Heart left ventricle (tissue), 16 donors: ENCODE data around the gene PIP4P1. TPM values are rescaled to one million over a fixed set of nuclear protein-coding genes. Genes with fewer than 3 reads are reported as not detected.

Source experiments
- ATAC-seq, 4 donors: fragments of 200-7000 bp; cut with Tn5 transposase; one replicate each; pipeline ENCODE4 v1.9.1; 2020 to 2022; ENCODE audit warnings: moderate library complexity in 4 of 4, mild to moderate bottlenecking in 3 of 4, moderate number of reproducible peaks in 1 of 4
- DNase-seq, 5 donors: peaks; one replicate each; pipeline ENCODE4 v3.0.0-alpha.2; 2020
- H3K27ac ChIP-seq, 12 donors: fragments of 200-600 bp; sonication (generic) in 4 of 12; one replicate each; pipeline versions ENCODE4 v1.5.0 to v1.8.0; 2016 to 2022; ENCODE audit warnings: mild to moderate bottlenecking in 2 of 12
- H3K27me3 ChIP-seq, 9 donors: fragments of 200-600 bp; sonication (generic) in 2 of 9; one replicate each; pipeline versions ENCODE4 v1.5.1 to v1.8.0; 2016 to 2022; ENCODE audit warnings: mild to moderate bottlenecking in 3 of 9
- H3K36me3 ChIP-seq, 9 donors: fragments of 200-600 bp; sonication (generic) in 2 of 9; one replicate each; pipeline versions ENCODE4 v1.5.0 to v1.8.0; 2018 to 2022; ENCODE audit warnings: mild to moderate bottlenecking in 2 of 9
- H3K4me1 ChIP-seq, 12 donors: fragments of 200-600 bp; sonication (generic) in 4 of 12; one replicate each; pipeline versions ENCODE4 v1.5.0 to v1.8.0; 2016 to 2022; ENCODE audit warnings: mild to moderate bottlenecking in 3 of 12
- H3K4me3 ChIP-seq, 12 donors: fragments of 200-600 bp; sonication (generic) in 4 of 12; one replicate each; pipeline versions ENCODE4 v1.5.0 to v1.8.0; 2017 to 2022; ENCODE audit warnings: mild to moderate bottlenecking in 9 of 12, moderate library complexity in 4 of 12
- H3K9me3 ChIP-seq, 12 donors: fragments of 200-600 bp; sonication (generic) in 4 of 12; one replicate each; pipeline versions ENCODE4 v1.5.0 to v1.8.0; 2016 to 2022; ENCODE audit warnings: mild to moderate bottlenecking in 1 of 12
- CTCF ChIP-seq, 12 donors: fragments of 200-600 bp; sonication (generic) in 4 of 12; IDR thresholded peaks; one replicate each; pipeline versions ENCODE4 v1.5.0 to v1.8.0; 2018 to 2022; ENCODE audit warnings: antibody characterized with exemption in 12 of 12, mild to moderate bottlenecking in 5 of 12
- POLR2A ChIP-seq, 2 donors: fragments of 450-650 bp; IDR thresholded peaks; one replicate each; pipeline ENCODE4 v1.6.1; 2017; ENCODE audit warnings: antibody characterized with exemption in 2 of 2, mild to moderate bottlenecking in 2 of 2, moderate library complexity in 2 of 2
- WGBS, 4 donors: extraction: QIAGEN DNeasy Blood & Tissue Kit in 2 of 4; methylation state at CpG; one replicate each; pipeline versions ENCODE4 v1.1.5 to v1.1.7; 2013 to 2018; 5-methylcytosine and 5-hydroxymethylcytosine counted together
- intact Hi-C, 10 donors: fragments of 100-400 bp; cut with DNase I; formaldehyde crosslinking; loops; one replicate each; pipeline versions ENCODE4 v1.11.1 to v1.14.2; 2022
- polyA plus RNA-seq, 2 donors: library from polyadenylated mRNA; stranded (reverse); fragments of 200-250 nt; gene quantifications; one replicate each; pipeline ENCODE4 v1.2.3, GENCODE V29; 2013
- total RNA-seq, 9 donors: library from RNA; depleted of rRNA in 2 of 9; stranded (reverse); fragments of >200 nt in 2 of 9; fragmentation: NEBNext Ultra II Directional in 3 of 9; extraction: Animal tissue kit (Norgen Biotek cat#: 25700) in 3 of 9; gene quantifications; one replicate each; pipeline versions ENCODE4 v1.1.0 to v1.2.4, GENCODE V29; 2016 to 2023
- donor health status: ischemic (EF 13 %, LVEDD 7.1; RV severe dilation, severe dysfunction).
- donor health status: healthy with polysubstance abuse.
- donor health status: DM: no; HTN: yes; CAD: no.
- donor health status: DM: no; HTN: no; CAD: no.
- donor health status: ischemic (EF 25% LVEDD 6.9; RV normal size, moderate dysfunction).
- donor health status: ischemic (EF 25% LVEDD 5.7; RV mildly dilated, moderate dysfunction).
- donor health status: healthy.
- donor health status: DM: yes; HTN: yes; CAD: no.
- donor health status: ischemic (EF 35%, LVEDD 5.7; RV mildly dilated, moderate dysfunction).
- donor health status: nonischemic (EF 11% LVEDD 7.7; RV severe dilation, severe dysfunction).
- donor health status: DM: yes; HTN: yes; CAD: no.
- donor health status: PGD.
- donor health status: ischemic (EF 29% LVEDD 5.4; RV normal size, mild dysfunction).
- donor health status: nonischemic (EF 23%, LVEDD 6.1; RV moderate dilation, normal function).

The PIP4P1 gene
- total and polyA plus RNA-seq, 11 donors: 12.3 to 39.8 (median 18.0) TPM

- WGBS, 4 donors: 64 to 69% (median 66%) methylated on average over 2 of the region's 2 CpGs
- intact Hi-C loops: no loop called here
- Histone ChIP-seq H3K27ac (no peak overlapping the region), H3K36me3 (no peaks in the 10 kb centered on the region), H3K4me3 (no peak overlapping the region), H3K27me3 (no peaks in the 10 kb centered on the region), H3K4me1 (peaks cover 0 to 27% (median 0%) of the 10 kb centered on the region in 12 donors), H3K9me3 (no peaks in the 10 kb centered on the region)
- no peak for TF ChIP-seq CTCF (IDR thresholded peaks at IDR 0.05)
- no peak for TF ChIP-seq POLR2A (IDR thresholded peaks at IDR 0.05)
- DNase-seq (no peak), ATAC-seq (no peak)
Observed at GRCh38 chr14:20422886-20423285, 38.3 kb downstream of the PIP4P1 start.

- Histone ChIP-seq H3K27ac (no peak overlapping the region), H3K9me3 (no peaks in the 10 kb centered on the region), H3K4me1 (peaks cover 0 to 18% (median 0%) of the 10 kb centered on the region in 12 donors), H3K4me3 (no peak overlapping the region), H3K36me3 (no peaks in the 10 kb centered on the region), H3K27me3 (no peaks in the 10 kb centered on the region)
- ATAC-seq (no peak), DNase-seq (no peak)
- intact Hi-C loops: no loop called here
- 43 to 51% (median 46%) methylated on average over 2 of the region's 2 CpGs for WGBS, 4 donors
- TF ChIP-seq POLR2A (IDR thresholded peaks at IDR 0.05) (no peak), CTCF (IDR thresholded peaks at IDR 0.05) (no peak)
Observed at GRCh38 chr14:20421267-20421666, 40.0 kb downstream of the PIP4P1 start.

GRCh38 chr14:20419419-20419818, 41.8 kb downstream of the PIP4P1 start:
- ATAC-seq (peak in 1 of 4 donors; percentile 36), DNase-seq (no peak)
- no peaks in the 10 kb centered on the region for H3K9me3 ChIP-seq
- intact Hi-C loops: loop anchor here in 6 of 10 donors (5.0 to 10.0 kb wide), 4 partner anchors 33 to 265 kb away; partner anchors contain the start of genes RNASE4 (in 5 of the 6), ANG (in 3 of the 6) and OSGEP (in 1 of the 6)
- H3K27me3 ChIP-seq: no peaks in the 10 kb centered on the region
- peaks cover 0 to 19% (median 0%) of the 10 kb centered on the region in 12 donors for H3K4me1 ChIP-seq
- peak overlapping the region in 1 of 12 donors; percentile 24 for H3K27ac ChIP-seq
- TF ChIP-seq CTCF (IDR thresholded peaks at IDR 0.05): no peak
- no peak for TF ChIP-seq POLR2A (IDR thresholded peaks at IDR 0.05)
- H3K36me3 ChIP-seq: no peaks in the 10 kb centered on the region
- H3K4me3 ChIP-seq: no peak overlapping the region
- WGBS, 4 donors: 35 to 64% (median 41%) methylated on average over 1 of the region's 1 CpG

DNA sequence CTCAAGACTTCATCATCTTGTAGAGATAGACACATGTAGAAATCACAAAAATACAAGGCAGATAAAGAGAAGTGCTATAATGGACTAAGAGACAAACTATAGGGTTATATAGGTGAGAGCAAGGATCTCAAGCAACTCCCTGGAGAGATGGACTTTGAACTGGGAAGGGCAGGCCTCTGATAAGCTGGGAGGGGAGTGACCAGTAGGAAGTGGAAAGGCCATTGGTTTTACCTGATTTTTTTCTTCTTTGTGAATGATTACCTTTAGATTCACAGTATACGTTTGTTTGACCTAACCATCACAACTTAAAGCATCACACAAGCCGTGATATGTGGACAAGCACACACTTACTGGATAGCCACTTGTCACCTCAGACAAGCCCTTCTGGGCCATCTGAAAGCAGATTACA, 42.7 kb downstream of the PIP4P1 start:
- intact Hi-C loops: loop anchor here in 6 of 10 donors (5.0 to 10.0 kb wide), 4 partner anchors 34 to 266 kb away; partner anchors contain the start of genes RNASE4 (in 5 of the 6), ANG (in 3 of the 6) and OSGEP (in 1 of the 6)

More for the DNA sequence above, 42.7 kb downstream of the PIP4P1 start:
- no peak overlapping the region for H3K4me3 ChIP-seq
- H3K36me3 ChIP-seq: no peaks in the 10 kb centered on the region
- DNase-seq: no peak
- TF ChIP-seq CTCF (IDR thresholded peaks at IDR 0.05) (no peak), POLR2A (IDR thresholded peaks at IDR 0.05) (no peak)
- no peaks in the 10 kb centered on the region for H3K9me3 ChIP-seq
- no peak for ATAC-seq
- WGBS, 4 donors: 87 to 96% (median 92%) methylated on average over 2 of the region's 2 CpGs
- H3K27me3 ChIP-seq: no peaks in the 10 kb centered on the region
- H3K4me1 ChIP-seq: peaks cover 0 to 27% (median 5%) of the 10 kb centered on the region in 12 donors
- H3K27ac ChIP-seq: no peak overlapping the region
